ENCODE data around the gene GARNL3. TPM values are rescaled to one million over a fixed set of nuclear protein-coding genes. Genes with fewer than 3 reads are reported as not detected.

GARNL3 gene
- total RNA-seq, 5 donors from 2014 or later (not counting 1 experiment from before 2014, with no cell fraction given) = 3.3 to 5.7 (median 3.6) TPM

Other genes starting within 250 kb of the GARNL3 start
- under 1 TPM in 3 of 5 donors, not detected in 2; 0.10 to 0.82 (median 0.13) TPM for gene ANGPTL2, start 142.1 kb upstream of the GARNL3 start, total RNA-seq
- gene SLC2A8, start 132.4 kb downstream of the GARNL3 start, total RNA-seq = 1 to 10 TPM; 1.4 to 6.2 (median 2.6) TPM
- 10 to 100 TPM in 3 of 5 donors, 1 to 10 TPM in 2; 7.2 to 20.2 (median 17.3) TPM for gene ZNF79, start 159.6 kb downstream of the GARNL3 start, total RNA-seq
- 1,000 to 10,000 TPM; 1,494 to 1,979 (median 1,776) TPM for gene RPL12, start 186.6 kb downstream of the GARNL3 start, total RNA-seq
- gene LRSAM1, start 186.7 kb downstream of the GARNL3 start, total RNA-seq = 10 to 100 TPM; 17.9 to 30.3 (median 25.1) TPM